KMS-11 (cell line): Measurements from ENCODE around the gene CEP162.

Source experiments
- H2AFZ ChIP-seq: fragments of 200-600 bp; sonication (generic); 2 replicates; pipeline ENCODE4 v1.6.1; 2016; ENCODE audit warnings: antibody characterized with exemption, mixed run types, low read depth
- H3K27ac ChIP-seq: fragments of 200-600 bp; sonication (generic); 2 replicates; pipeline ENCODE4 v1.6.1; 2016; ENCODE audit warnings: mild to moderate bottlenecking, mixed run types
- H3K27me3 ChIP-seq: fragments of 200-600 bp; sonication (generic); 2 replicates; pipeline ENCODE4 v1.6.1; 2017; ENCODE audit warnings: mild to moderate bottlenecking, low read depth, mixed run types, moderate library complexity; ENCODE audit not compliant: insufficient read depth
- H3K36me3 ChIP-seq: fragments of 200-600 bp; sonication (generic); 2 replicates; pipeline ENCODE4 v1.6.1; 2017; ENCODE audit warnings: mild to moderate bottlenecking, mixed run types; ENCODE audit not compliant: insufficient read depth
- H3K4me1 ChIP-seq: fragments of 200-600 bp; sonication (generic); 2 replicates; pipeline ENCODE4 v1.6.1; 2016; ENCODE audit warnings: mild to moderate bottlenecking, low read depth, mixed run types; ENCODE audit not compliant: poor library complexity, severe bottlenecking
- H3K4me2 ChIP-seq: fragments of 200-600 bp; sonication (generic); 2 replicates; pipeline ENCODE4 v1.7.0; 2016; ENCODE audit warnings: mild to moderate bottlenecking, mixed run types
- H3K4me3 ChIP-seq: fragments of 200-600 bp; sonication (generic); IDR thresholded peaks from 2 replicates; pipeline ENCODE4 v1.6.1; 2017; ENCODE audit warnings: low read depth, low read length, mixed read lengths; ENCODE audit not compliant: insufficient read depth
- H3K79me2 ChIP-seq: fragments of 200-600 bp; sonication (generic); 2 replicates; pipeline ENCODE4 v1.6.1; 2016; ENCODE audit warnings: low read depth, mixed run types; ENCODE audit not compliant: insufficient read depth
- H3K9ac ChIP-seq: fragments of 200-600 bp; sonication (generic); 2 replicates; pipeline ENCODE4 v1.6.1; 2016; ENCODE audit warnings: mild to moderate bottlenecking, mixed run types
- H4K20me1 ChIP-seq: fragments of 200-600 bp; sonication (generic); 2 replicates; pipeline ENCODE4 v1.6.1; 2016; ENCODE audit warnings: mild to moderate bottlenecking, mixed run types; ENCODE audit not compliant: insufficient read depth
- TF ChIP-seq, protein P1 (sequence below): fragments of 200-600 bp; sonication (generic); conservative IDR thresholded peaks from 2 replicates; pipeline ENCODE4 v1.6.1; 2017; ENCODE audit warnings: low read depth, mild to moderate bottlenecking, antibody characterized with exemption, low read length, moderate library complexity, mixed read lengths

Gene CEP162

GRCh38 chr6:84183430-84183829 is 44.0 kb downstream of the CEP162 start:
- H2AFZ ChIP-seq = no peak overlapping the region
- H3K4me2 ChIP-seq = no peak overlapping the region
- H3K27ac ChIP-seq = no peak overlapping the region
- H3K4me1 ChIP-seq = no peaks in the 10 kb centered on the region
- H3K4me3 ChIP-seq = no peak overlapping the region
- no peaks in the 10 kb centered on the region for H3K79me2 ChIP-seq
- no peaks in the 10 kb centered on the region for H4K20me1 ChIP-seq
- no peaks in the 10 kb centered on the region for H3K27me3 ChIP-seq
- H3K36me3 ChIP-seq = no peaks in the 10 kb centered on the region
- TF ChIP-seq, protein P1, sequence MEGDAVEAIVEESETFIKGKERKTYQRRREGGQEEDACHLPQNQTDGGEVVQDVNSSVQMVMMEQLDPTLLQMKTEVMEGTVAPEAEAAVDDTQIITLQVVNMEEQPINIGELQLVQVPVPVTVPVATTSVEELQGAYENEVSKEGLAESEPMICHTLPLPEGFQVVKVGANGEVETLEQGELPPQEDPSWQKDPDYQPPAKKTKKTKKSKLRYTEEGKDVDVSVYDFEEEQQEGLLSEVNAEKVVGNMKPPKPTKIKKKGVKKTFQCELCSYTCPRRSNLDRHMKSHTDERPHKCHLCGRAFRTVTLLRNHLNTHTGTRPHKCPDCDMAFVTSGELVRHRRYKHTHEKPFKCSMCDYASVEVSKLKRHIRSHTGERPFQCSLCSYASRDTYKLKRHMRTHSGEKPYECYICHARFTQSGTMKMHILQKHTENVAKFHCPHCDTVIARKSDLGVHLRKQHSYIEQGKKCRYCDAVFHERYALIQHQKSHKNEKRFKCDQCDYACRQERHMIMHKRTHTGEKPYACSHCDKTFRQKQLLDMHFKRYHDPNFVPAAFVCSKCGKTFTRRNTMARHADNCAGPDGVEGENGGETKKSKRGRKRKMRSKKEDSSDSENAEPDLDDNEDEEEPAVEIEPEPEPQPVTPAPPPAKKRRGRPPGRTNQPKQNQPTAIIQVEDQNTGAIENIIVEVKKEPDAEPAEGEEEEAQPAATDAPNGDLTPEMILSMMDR = no peak
- no peak overlapping the region for H3K9ac ChIP-seq

- H3K4me3 ChIP-seq = no peak overlapping the region
- H3K79me2 ChIP-seq = no peaks in the 10 kb centered on the region
- no peak overlapping the region for H2AFZ ChIP-seq
- TF ChIP-seq, protein P1 = no peak
- no peak overlapping the region for H3K27ac ChIP-seq
- no peaks in the 10 kb centered on the region for H3K4me1 ChIP-seq
- no peak overlapping the region for H3K9ac ChIP-seq
- H4K20me1 ChIP-seq = no peaks in the 10 kb centered on the region
- no peaks in the 10 kb centered on the region for H3K36me3 ChIP-seq
- no peaks in the 10 kb centered on the region for H3K27me3 ChIP-seq
- no peak overlapping the region for H3K4me2 ChIP-seq
Observed at GRCh38 chr6:84182001-84182400, 45.4 kb downstream of the CEP162 start.

GRCh38 chr6:84177241-84177640 is 50.2 kb downstream of the CEP162 start:
- TF ChIP-seq, protein P1 = no peak
- Histone ChIP-seq H3K36me3 (no peaks in the 10 kb centered on the region), H3K4me2 (no peak overlapping the region), H4K20me1 (no peaks in the 10 kb centered on the region), H3K9ac (no peak overlapping the region), H3K27ac (no peak overlapping the region), H3K27me3 (no peaks in the 10 kb centered on the region), H2AFZ (no peak overlapping the region), H3K4me3 (no peak overlapping the region), H3K79me2 (no peaks in the 10 kb centered on the region), H3K4me1 (no peaks in the 10 kb centered on the region)

DNA sequence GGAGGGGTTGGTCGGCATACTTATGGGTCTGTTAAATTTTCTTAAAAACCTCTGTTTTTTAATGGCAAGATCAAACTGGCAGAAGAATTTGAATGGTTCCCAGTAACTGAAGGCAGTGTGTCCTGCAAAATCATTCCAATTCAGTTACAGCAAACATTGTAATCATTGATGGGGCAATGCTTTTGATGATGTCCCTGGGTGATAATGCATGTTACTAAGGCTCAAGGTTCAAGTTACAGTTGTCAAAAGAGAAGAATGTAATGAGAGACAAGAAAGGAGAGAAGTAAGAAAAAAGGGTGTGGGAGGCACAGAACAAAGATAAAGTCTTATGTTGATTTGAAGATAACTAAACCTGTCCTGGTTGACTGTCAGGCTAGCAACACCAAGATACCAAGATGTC is 54.9 kb downstream of the CEP162 start:
- Histone ChIP-seq H3K79me2 (no peaks in the 10 kb centered on the region), H4K20me1 (no peaks in the 10 kb centered on the region), H3K36me3 (no peaks in the 10 kb centered on the region), H3K4me2 (no peak overlapping the region), H3K9ac (no peak overlapping the region), H3K4me3 (no peak overlapping the region), H3K4me1 (no peaks in the 10 kb centered on the region), H3K27me3 (no peaks in the 10 kb centered on the region), H3K27ac (no peak overlapping the region), H2AFZ (no peak overlapping the region)
- TF ChIP-seq, protein P1 = no peak
